Measurements from ENCODE around the gene AIF1L. TPM values are rescaled to one million over a fixed set of nuclear protein-coding genes. Genes with fewer than 3 reads are reported as not detected.

AIF1L gene
- total and polyA plus RNA-seq, 2 donors (not counting 1 experiment from before 2014, with no cell fraction given), result not detected

GRCh38 chr9:131092030-131092429 lies 4.3 kb upstream of the AIF1L start:
- Histone ChIP-seq H3K4me2 (replicated peaks; ENCODE audit: low read depth, low read length, poor library complexity, severe bottlenecking) (no peak overlapping the region), H3K79me2 (ENCODE audit: control insufficient read depth, insufficient read depth, low read length) (no peaks in the 10 kb centered on the region), H3K9ac (ENCODE audit: low read length) (no peak overlapping the region), H3K4me1 (ENCODE audit: control insufficient read depth in 2 of 2, insufficient read depth in 2 of 2, low read length in 2 of 2) (peaks cover 5 to 11% of the 10 kb centered on the region in 2 donors), H3K4me3 (ENCODE audit: control extremely low read depth in 1 of 5, extremely low read depth in 1 of 5, insufficient read depth in 1 of 5, low read depth in 2 of 5, low read length in 4 of 5) (no peak overlapping the region), H3K27me3 (replicated peaks in 1 of 4; ENCODE audit: control extremely low read depth in 1 of 4, control insufficient read depth in 3 of 4, insufficient read depth in 4 of 4, low read length in 3 of 4) (peaks cover 0 to 27% (median 13%) of the 10 kb centered on the region in 4 experiments), H3K27ac (ENCODE audit: low read length in 2 of 2) (no peak overlapping the region), H2AFZ (ENCODE audit: insufficient read depth, low read depth, low read length, poor library complexity, severe bottlenecking) (no peak overlapping the region), H4K20me1 (ENCODE audit: control insufficient read depth, insufficient read depth, low read length, poor library complexity, severe bottlenecking) (no peaks in the 10 kb centered on the region), H3K9me3 (ENCODE audit: control extremely low read depth in 1 of 3, control insufficient read depth in 2 of 3, insufficient read depth in 1 of 3, low read length in 2 of 3) (no peaks in the 10 kb centered on the region), H3K36me3 (replicated peaks in 1 of 2; ENCODE audit: control extremely low read depth in 1 of 2, control insufficient read depth in 1 of 2, extremely low read depth in 1 of 2, insufficient read depth in 2 of 2, low read length in 1 of 2) (no peaks in the 10 kb centered on the region)
- ChIA-PET CTCF (no interaction called here), POLR2A (no interaction called here)
- no peaks in the 10 kb centered on the region for H3K9me3 Mint-ChIP-seq (ENCODE audit: insufficient read depth)
- peaks cover 21% of the 10 kb centered on the region for H3K27me3 Mint-ChIP-seq
- intact Hi-C loops (cut with micrococcal nuclease), result no loop called here
- H3K4me1 Mint-ChIP-seq, result peaks cover 8% of the 10 kb centered on the region
- no peak for DNase-seq
- TF ChIP-seq EZH2 (IDR thresholded peaks at IDR 0.05; ENCODE audit: borderline replicate concordance, insufficient read depth, low read depth, low read length, poor library complexity, severe bottlenecking) (no peak), CTCF (IDR thresholded peaks at IDR 0.05) (no peak)
- H3K4me3 Mint-ChIP-seq, result no peak overlapping the region
- no peak overlapping the region for H3K27ac Mint-ChIP-seq
- 84% methylated on average over 6 of the region's 6 CpGs for WGBS (ENCODE audit: insufficient coverage)
- ATAC-seq (ENCODE audit: low read depth), result no peak

GRCh38 chr9:131092548-131093440 lies 3.5 kb upstream of the AIF1L start:
- 93% methylated on average over 22 of the region's 24 CpGs for WGBS (ENCODE audit: insufficient coverage)
- Histone ChIP-seq H3K36me3 (replicated peaks in 1 of 2; ENCODE audit: control extremely low read depth in 1 of 2, control insufficient read depth in 1 of 2, extremely low read depth in 1 of 2, insufficient read depth in 2 of 2, low read length in 1 of 2) (no peaks in the 10 kb centered on the region), H3K4me2 (replicated peaks; ENCODE audit: low read depth, low read length, poor library complexity, severe bottlenecking) (no peak overlapping the region), H2AFZ (ENCODE audit: insufficient read depth, low read depth, low read length, poor library complexity, severe bottlenecking) (no peak overlapping the region), H3K9ac (ENCODE audit: low read length) (no peak overlapping the region), H3K27me3 (replicated peaks in 1 of 4; ENCODE audit: control extremely low read depth in 1 of 4, control insufficient read depth in 3 of 4, insufficient read depth in 4 of 4, low read length in 3 of 4) (peaks cover 0 to 34% (median 16%) of the 10 kb centered on the region in 4 experiments), H3K4me3 (ENCODE audit: control extremely low read depth in 1 of 5, extremely low read depth in 1 of 5, insufficient read depth in 1 of 5, low read depth in 2 of 5, low read length in 4 of 5) (no peak overlapping the region), H3K79me2 (ENCODE audit: control insufficient read depth, insufficient read depth, low read length) (no peaks in the 10 kb centered on the region), H3K4me1 (ENCODE audit: control insufficient read depth in 2 of 2, insufficient read depth in 2 of 2, low read length in 2 of 2) (peaks cover 5 to 11% of the 10 kb centered on the region in 2 donors), H3K9me3 (ENCODE audit: control extremely low read depth in 1 of 3, control insufficient read depth in 2 of 3, insufficient read depth in 1 of 3, low read length in 2 of 3) (no peaks in the 10 kb centered on the region), H3K27ac (ENCODE audit: low read length in 2 of 2) (no peak overlapping the region), H4K20me1 (ENCODE audit: control insufficient read depth, insufficient read depth, low read length, poor library complexity, severe bottlenecking) (no peaks in the 10 kb centered on the region)
- H3K4me3 Mint-ChIP-seq, result no peak overlapping the region
- CTCF ChIA-PET, result no interaction called here
- peaks cover 12% of the 10 kb centered on the region for H3K4me1 Mint-ChIP-seq
- POLR2A ChIA-PET, result interaction anchor here (0.7 kb wide), 1 partner anchor 258 kb away, joined by 10 read pairs; no protein-coding TSS in a partner anchor
- TF ChIP-seq EZH2 (IDR thresholded peaks at IDR 0.05; ENCODE audit: borderline replicate concordance, insufficient read depth, low read depth, low read length, poor library complexity, severe bottlenecking) (no peak), CTCF (IDR thresholded peaks at IDR 0.05) (no peak)
- H3K27me3 Mint-ChIP-seq, result peaks cover 26% of the 10 kb centered on the region
- intact Hi-C loops (cut with micrococcal nuclease), result no loop called here
- H3K27ac Mint-ChIP-seq, result no peak overlapping the region
- DNase-seq, result no peak
- ATAC-seq (ENCODE audit: low read depth), result no peak
- no peaks in the 10 kb centered on the region for H3K9me3 Mint-ChIP-seq (ENCODE audit: insufficient read depth)
